ENCODE data around the gene PARL.

PARL gene

DNA sequence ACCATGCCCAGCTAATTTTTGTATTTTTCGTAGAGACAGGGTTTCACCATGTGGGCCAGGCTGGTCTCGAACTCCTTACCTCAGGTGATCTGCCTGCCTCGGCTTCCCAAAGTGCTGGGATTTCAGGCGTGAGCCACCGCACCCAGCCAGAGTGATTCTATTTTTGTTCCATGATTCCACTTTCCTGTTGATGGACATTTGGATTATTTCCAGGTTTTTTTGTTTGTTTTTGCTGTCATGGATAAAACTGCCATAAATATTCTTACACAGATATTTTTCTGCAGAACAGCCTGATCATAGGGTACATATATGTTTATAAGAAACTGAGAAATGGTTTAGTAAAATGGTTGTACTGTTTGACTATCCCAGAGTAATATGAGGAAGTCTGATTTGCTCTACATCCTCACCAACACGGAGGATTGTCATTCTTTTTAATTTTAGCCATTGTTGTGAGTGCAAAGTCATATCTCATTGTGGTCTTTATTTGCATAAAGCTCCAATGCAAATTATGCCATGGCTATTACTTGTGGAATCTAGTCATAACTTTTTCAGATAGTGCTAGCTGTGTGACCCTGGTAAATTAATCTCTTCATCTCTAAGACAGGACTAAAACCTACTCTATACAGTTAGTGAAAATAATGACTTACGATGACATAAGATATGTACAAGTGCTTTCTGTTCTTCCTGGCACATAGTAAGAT is 102.0 kb downstream of the PARL start:
- DNase-seq, result no peak

DNA sequence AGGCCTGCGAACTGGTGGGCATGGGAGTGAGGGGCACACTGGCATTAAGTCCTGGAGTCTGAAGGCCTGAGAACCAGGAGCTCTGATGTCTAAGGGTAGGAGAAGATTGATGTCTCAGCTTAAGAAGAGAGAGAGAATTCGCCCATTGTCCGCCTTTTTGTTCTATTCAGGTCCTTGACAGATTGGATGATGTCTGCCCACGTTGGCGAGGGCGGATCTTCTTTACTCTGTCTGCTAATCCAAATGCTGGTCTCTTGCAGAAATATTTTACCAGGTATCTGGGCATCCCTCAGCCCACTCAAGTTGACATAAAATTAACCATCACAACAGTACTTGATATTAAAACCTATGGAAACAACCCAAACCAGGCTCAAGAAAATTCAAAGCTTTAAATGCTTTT is 103.4 kb downstream of the PARL start:
- no peak for DNase-seq

DNA sequence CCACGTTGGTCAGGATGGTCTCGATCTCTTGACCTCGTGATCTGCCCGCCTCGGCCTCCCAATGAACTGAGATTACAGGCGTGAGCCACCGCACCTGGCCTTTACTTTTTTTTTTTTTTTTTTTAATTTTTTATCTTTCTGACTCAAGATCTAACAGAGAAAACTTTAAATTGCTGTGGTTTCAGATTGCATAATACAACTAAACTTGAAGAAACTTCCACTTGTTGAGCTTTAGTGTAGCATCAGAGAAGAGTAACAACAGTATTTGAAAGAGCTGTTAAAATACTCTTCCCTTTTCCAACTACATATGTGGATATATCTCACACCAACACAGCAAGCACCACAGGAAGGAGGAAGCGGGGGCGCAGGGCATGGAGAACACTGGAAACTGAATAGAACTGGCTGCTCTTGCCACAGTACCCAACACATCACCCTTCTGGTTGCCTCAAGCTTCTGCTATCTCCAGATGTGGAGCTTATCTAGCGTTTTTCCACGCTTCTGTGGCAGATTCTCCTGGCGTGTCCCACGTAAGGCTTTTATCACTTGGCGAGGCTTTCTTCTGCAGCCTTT is 104.7 kb downstream of the PARL start:
- no peak for DNase-seq

Measured in CD4-positive, alpha-beta T cell treated with Interleukin-17A for 1 hour (primary cell).